K562 (cell line): ENCODE results near the gene CSF1R. TPM values are rescaled to one million over a fixed set of nuclear protein-coding genes. Genes with fewer than 3 reads are reported as not detected.

Source experiments
- ATF1 ChIP-seq, 2 experiments: fragments of 450-650 bp in 1 of 2; IDR thresholded peaks; 2 replicates each; pipeline ENCODE4 v1.6.1; 2016; ENCODE audit warnings: missing compliant biosample characterization in 1 of 2, missing genetic modification characterization in 1 of 2
- DEAF1 ChIP-seq: fragments of 450-650 bp; formaldehyde crosslinking; IDR thresholded peaks from 2 replicates; pipeline ENCODE4 v1.4.0; 2020; ENCODE audit warnings: mild to moderate bottlenecking, moderate library complexity
- ESRRA ChIP-seq: fragments of 450-650 bp; IDR thresholded peaks from 2 replicates; pipeline ENCODE4 v1.6.1; 2014; ENCODE audit warnings: low read depth, mild to moderate bottlenecking, moderate library complexity, borderline replicate concordance
- FOXJ2 ChIP-seq: fragments of 200-800 bp; sonication (Bioruptor generic); IDR thresholded peaks from 2 replicates; pipeline ENCODE4 v1.6.1; 2016; ENCODE audit warnings: missing genetic modification characterization, missing compliant biosample characterization
- FOXM1 ChIP-seq, 2 experiments: fragments of 450-650 bp in 1 of 2; sonication (generic) in 1 of 2; formaldehyde crosslinking in 1 of 2; IDR thresholded peaks; 2 replicates each; pipeline versions ENCODE4 v1.6.1 to v1.9.0; 2017 to 2022; ENCODE audit warnings: low read depth in 2 of 2, mild to moderate bottlenecking in 2 of 2, missing genetic modification reagents in 1 of 2, moderate library complexity in 1 of 2
- GABPB2 ChIP-seq: fragments of 250-450 bp; sonication (Bioruptor Pico); conservative IDR thresholded peaks from 2 replicates; pipeline ENCODE4 v1.5.1; 2021; ENCODE audit warnings: mild to moderate bottlenecking
- HCFC1 ChIP-seq: IDR thresholded peaks from 2 replicates; pipeline ENCODE4 v1.6.1; 2012; ENCODE audit warnings: low read depth, low read length, improper control_type of control experiment
- SMARCA4 ChIP-seq: fragments of 450-650 bp; IDR thresholded peaks from 2 replicates; pipeline ENCODE4 v1.6.1; 2016
- TEAD4 ChIP-seq, 2 experiments: sonication (generic) in 1 of 2; formaldehyde crosslinking in 1 of 2; IDR thresholded peaks; 2 replicates each; pipeline versions ENCODE4 v1.6.1 to v1.8.0; 2012 to 2022; ENCODE audit warnings: borderline replicate concordance in 1 of 2, inconsistent platforms in 1 of 2, low read length in 1 of 2, mild to moderate bottlenecking in 1 of 2, missing genetic modification reagents in 1 of 2
- TRIM24 ChIP-seq, 2 experiments: fragments of 450-650 bp; IDR thresholded peaks; 2 replicates each; pipeline ENCODE4 v1.6.1; 2016
- ZFP91 ChIP-seq: sonication (generic); formaldehyde crosslinking; IDR thresholded peaks from 2 replicates; pipeline ENCODE4 v1.8.0; 2022; ENCODE audit warnings: mild to moderate bottlenecking, missing genetic modification reagents
- ZKSCAN1 ChIP-seq: fragments of 150-350 bp; IDR thresholded peaks from 2 replicates; pipeline ENCODE4 v1.6.1; 2016; ENCODE audit warnings: low read depth, low read length
- ZNF140 ChIP-seq: fragments of 250-450 bp; sonication (Bioruptor Pico); IDR thresholded peaks from 2 replicates; pipeline ENCODE4 v1.8.0; 2021; ENCODE audit warnings: moderate library complexity, mild to moderate bottlenecking, inconsistent platforms
- ZNF274 ChIP-seq: IDR thresholded peaks from 2 replicates; pipeline ENCODE4 v1.6.1; 2011; ENCODE audit warnings: low read depth, mild to moderate bottlenecking, low read length, moderate library complexity, borderline replicate concordance
- ZNF511 ChIP-seq: sonication (generic); formaldehyde crosslinking; IDR thresholded peaks from 2 replicates; pipeline ENCODE4 v1.8.0; 2022; ENCODE audit warnings: mild to moderate bottlenecking, missing genetic modification reagents
- ZNF740 ChIP-seq, 3 experiments: fragments of 200-800 bp in 1 of 3; sonication (Bioruptor generic) in 1 of 3; sonication (generic) in 1 of 3; formaldehyde crosslinking in 1 of 3; IDR thresholded peaks; 2 replicates each; pipeline versions ENCODE4 v1.6.1 to v1.8.0; 2016 to 2022; ENCODE audit warnings: mild to moderate bottlenecking in 2 of 3, missing compliant biosample characterization in 2 of 3, missing genetic modification characterization in 2 of 3, missing genetic modification reagents in 1 of 3
- polyA plus RNA-seq, 8 experiments: library from polyadenylated mRNA; depleted of rRNA in 4 of 8; stranded (reverse) in 5 of 8; unstranded in 3 of 8; fragments of >200 nt; fragmentation: Nextera tagmentation in 2 of 8; fragmentation: Illumina TruSeq in 1 of 8; extraction: Ambion mirVana in 2 of 8; extraction: Trizol in 1 of 8; gene quantifications; 2 replicates each; pipeline versions ENCODE4 v1.2.1 to v1.2.3, GENCODE V29; 2011 to 2014; ENCODE audit warnings: inconsistent platforms in 1 of 8, missing spikeins in 1 of 8
- total RNA-seq, 7 experiments: library from RNA; depleted of rRNA in 6 of 7; stranded (reverse); fragments of >200 nt in 6 of 7; fragmentation: Illumina TruSeq in 2 of 7; extraction: Trizol in 2 of 7; gene quantifications; 2 replicates each; pipeline versions ENCODE4 v1.2.1 to v1.2.3, GENCODE V29; 2011 to 2021; ENCODE audit warnings: low replicate concordance in 1 of 7

CSF1R gene
- total and polyA plus RNA-seq, 9 of the 15 experiments (the other 6 are each of a cell fraction or from before 2014, with no cell fraction given), result 0.03 to 0.64 (median 0.20) TPM; not detected in 6

GRCh38 chr5:150026682-150027172, 59.6 kb downstream of the CSF1R start (continued):
- TF ChIP-seq ESRRA (peak; percentile 63), GABPB2 (CRISPR knock-in tag) (no peak), FOXJ2 (no peak), ZNF740 (CRISPR knock-in tag; IDR thresholded peaks at IDR 0.05) (peak; percentile 74), ZNF740 (tag; IDR thresholded peaks at IDR 0.05) (no peak), ZNF140 (CRISPR knock-in tag) (no peak), FOXM1 (IDR thresholded peaks at IDR 0.05; ENCODE audit: low read depth) (peak; percentile 49), FOXM1 (CRISPR knock-in tag; IDR thresholded peaks at IDR 0.05; ENCODE audit: low read depth) (no peak), ZNF511 (CRISPR knock-in tag) (peak; percentile 36; the same call in 1 of the 2 replicates), ZNF274 (no peak; the same call in 1 of the 2 replicates), SMARCA4 (peak; percentile 84), ZFP91 (CRISPR knock-in tag) (no peak), TEAD4 (IDR thresholded peaks at IDR 0.05; ENCODE audit: low read length) (peak; percentile 93), TEAD4 (CRISPR knock-in tag; IDR thresholded peaks at IDR 0.05; ENCODE audit: borderline replicate concordance) (no peak), DEAF1 (no peak), ZKSCAN1 (peak; percentile 44; the same call in 1 of the 2 replicates), HCFC1 (no peak), ATF1 (CRISPR knock-in tag; IDR thresholded peaks at IDR 0.05) (no peak), ATF1 (tag; IDR thresholded peaks at IDR 0.05) (0 out of 2 replicates have a peak, but pooled peaks have one; percentile 16), TRIM24 (IDR thresholded peaks at IDR 0.05) (peak; percentile 79 to 85)
